Sigmoid colon (tissue), 4 donors: ENCODE measurements around the gene RCE1.

Experiments
- EP300 ChIP-seq, 4 donors: sonication (generic); formaldehyde crosslinking; IDR thresholded peaks; one replicate each; pipeline ENCODE4 v1.6.1; 2017; ENCODE audit warnings: antibody characterized with exemption in 4 of 4
- POLR2A ChIP-seq, 2 donors: fragments of 450-650 bp; IDR thresholded peaks; one replicate each; pipeline ENCODE4 v1.6.1; 2016; ENCODE audit warnings: antibody characterized with exemption in 2 of 2, mild to moderate bottlenecking in 2 of 2, moderate library complexity in 2 of 2
- TF ChIP-seq, protein P1 (sequence below), 4 experiments: fragments of 450-650 bp in 3 of 4; fragments of 200-600 bp in 1 of 4; IDR thresholded peaks; one replicate each; pipeline ENCODE4 v1.5.1; 2016 to 2019; ENCODE audit warnings: antibody characterized with exemption in 4 of 4, mild to moderate bottlenecking in 3 of 4, moderate library complexity in 2 of 4

DNA sequence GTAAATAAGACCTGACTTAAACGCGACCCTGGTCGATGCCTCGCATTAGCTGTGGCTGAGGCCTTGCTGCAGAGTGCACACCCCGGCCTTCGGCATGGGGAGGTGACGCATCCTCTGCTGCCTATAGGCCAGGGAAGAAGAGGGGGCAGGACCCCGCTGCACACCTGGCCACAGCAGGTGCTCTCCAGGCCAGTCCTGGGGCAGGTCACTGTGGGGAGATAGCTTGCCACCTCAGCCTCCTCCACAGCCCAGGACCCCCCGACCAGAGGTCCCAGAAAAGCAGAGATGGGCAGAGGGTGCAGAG lies 26.3 kb downstream of the RCE1 start:
- TF ChIP-seq, protein P1, sequence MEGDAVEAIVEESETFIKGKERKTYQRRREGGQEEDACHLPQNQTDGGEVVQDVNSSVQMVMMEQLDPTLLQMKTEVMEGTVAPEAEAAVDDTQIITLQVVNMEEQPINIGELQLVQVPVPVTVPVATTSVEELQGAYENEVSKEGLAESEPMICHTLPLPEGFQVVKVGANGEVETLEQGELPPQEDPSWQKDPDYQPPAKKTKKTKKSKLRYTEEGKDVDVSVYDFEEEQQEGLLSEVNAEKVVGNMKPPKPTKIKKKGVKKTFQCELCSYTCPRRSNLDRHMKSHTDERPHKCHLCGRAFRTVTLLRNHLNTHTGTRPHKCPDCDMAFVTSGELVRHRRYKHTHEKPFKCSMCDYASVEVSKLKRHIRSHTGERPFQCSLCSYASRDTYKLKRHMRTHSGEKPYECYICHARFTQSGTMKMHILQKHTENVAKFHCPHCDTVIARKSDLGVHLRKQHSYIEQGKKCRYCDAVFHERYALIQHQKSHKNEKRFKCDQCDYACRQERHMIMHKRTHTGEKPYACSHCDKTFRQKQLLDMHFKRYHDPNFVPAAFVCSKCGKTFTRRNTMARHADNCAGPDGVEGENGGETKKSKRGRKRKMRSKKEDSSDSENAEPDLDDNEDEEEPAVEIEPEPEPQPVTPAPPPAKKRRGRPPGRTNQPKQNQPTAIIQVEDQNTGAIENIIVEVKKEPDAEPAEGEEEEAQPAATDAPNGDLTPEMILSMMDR (IDR thresholded peaks at IDR 0.05) = no peak
- TF ChIP-seq EP300 (IDR thresholded peaks at IDR 0.05) (no peak), POLR2A (IDR thresholded peaks at IDR 0.05) (no peak)
